Endothelial cell of umbilical vein (primary cell): ENCODE data around the gene ABCB6. TPM values are rescaled to one million over a fixed set of nuclear protein-coding genes. Genes with fewer than 3 reads are reported as not detected.

Source experiments
- BruUV-seq: library from RNA; stranded (reverse); fragments of 400-500 nt; replicated peaks from 2 replicates; lab custom pipeline; 2021; lab: Mats Ljungman, UMichigan
- CTCF ChIA-PET: fragments of 300-600, 350-600 bp; sonication (Branson Sonifier 250); formaldehyde crosslinking; loops from one replicate; lab custom pipeline; 2021; ENCODE audit warnings: antibody characterized with exemption, inconsistent platforms; lab: Charles Lee
- POLR2A ChIA-PET: fragments of 300-600, 350-600 bp; sonication (Branson Sonifier 250); formaldehyde crosslinking; loops from one replicate; lab custom pipeline; 2021; ENCODE audit warnings: antibody characterized with exemption, inconsistent platforms; lab: Charles Lee
- DNase-seq: peaks from one replicate; pipeline ENCODE4 v3.0.0-alpha.2; 2011; ENCODE audit warnings: low read depth, low spot score
- FAIRE-seq: peaks from 2 replicates; lab custom pipeline; 2011; peaks lifted over from hg19 to GRCh38; lab: Jason Lieb, UNC
- H2AFZ ChIP-seq: 2 replicates; pipeline ENCODE4 v1.6.0; 2012; ENCODE audit warnings: low read depth, low read length, control low read depth, inconsistent platforms
- H3K27ac ChIP-seq: 2 replicates; pipeline ENCODE4 v1.5.1; 2011; ENCODE audit warnings: low read depth, mild to moderate bottlenecking, control low read depth, low read length, moderate library complexity; ENCODE audit not compliant: insufficient read depth
- H3K27me3 ChIP-seq, 2 experiments: 2 replicates each; pipeline versions ENCODE4 v1.6.0 to v1.6.1; 2011; ENCODE audit warnings: low read length in 2 of 2, mixed read lengths in 1 of 2; ENCODE audit not compliant: control insufficient read depth in 2 of 2, insufficient read depth in 2 of 2
- H3K36me3 ChIP-seq, 2 experiments: 2 replicates in 1 of 2; 3 replicates in 1 of 2; pipeline ENCODE4 v1.5.1; 2011; ENCODE audit warnings: low read length in 2 of 2, mild to moderate bottlenecking in 1 of 2, moderate library complexity in 1 of 2; ENCODE audit not compliant: control insufficient read depth in 2 of 2, insufficient read depth in 2 of 2; ENCODE audit errors: extremely low read depth in 1 of 2
- H3K4me1 ChIP-seq: 3 replicates; pipeline ENCODE4 v1.5.1; 2011; ENCODE audit warnings: mild to moderate bottlenecking, low read length; ENCODE audit not compliant: control insufficient read depth, insufficient read depth; ENCODE audit errors: extremely low read depth
- H3K4me2 ChIP-seq: 2 replicates; pipeline ENCODE4 v1.6.1; 2011; ENCODE audit warnings: low read length, control low read depth, mixed read lengths; ENCODE audit not compliant: insufficient read depth
- H3K4me3 ChIP-seq, 3 experiments: fragments of 200-600 bp in 1 of 3; sonication (generic), shearing (Covaris generic) in 1 of 3; replicated peaks in 1 of 3; 2 replicates each; pipeline ENCODE4 v1.5.1; 2011 to 2016; ENCODE audit warnings: control low read depth in 3 of 3, low read length in 3 of 3, mild to moderate bottlenecking in 2 of 3, inconsistent platforms in 1 of 3, low read depth in 1 of 3, moderate library complexity in 1 of 3; ENCODE audit not compliant: insufficient read depth in 1 of 3
- H3K79me2 ChIP-seq: 2 replicates; pipeline ENCODE4 v1.6.0; 2012; ENCODE audit warnings: low read length, inconsistent platforms; ENCODE audit not compliant: control insufficient read depth, insufficient read depth
- H3K9ac ChIP-seq: replicated peaks from 2 replicates; pipeline ENCODE3; 2011; ENCODE audit warnings: low read length, control low read depth; ENCODE audit not compliant: insufficient read depth; ENCODE audit errors: extremely low read depth
- H3K9me1 ChIP-seq: replicated peaks from 3 replicates; pipeline ENCODE4 v1.6.0; 2011; ENCODE audit warnings: mild to moderate bottlenecking, low read length; ENCODE audit not compliant: control insufficient read depth, insufficient read depth; ENCODE audit errors: extremely low read depth
- H3K9me3 ChIP-seq: replicated peaks from 2 replicates; pipeline ENCODE4 v1.5.1; 2012; ENCODE audit warnings: low read length, inconsistent platforms; ENCODE audit not compliant: control insufficient read depth, insufficient read depth
- H4K20me1 ChIP-seq: replicated peaks from 2 replicates; pipeline ENCODE3; 2011; ENCODE audit warnings: mild to moderate bottlenecking, low read length; ENCODE audit not compliant: control insufficient read depth, insufficient read depth; ENCODE audit errors: extremely low read depth
- CTCF ChIP-seq, 2 donors: IDR thresholded peaks; 1 replicate in 1 of 2; 2 replicates in 1 of 2; pipeline ENCODE4 v1.5.1; 2011; ENCODE audit warnings: low read length in 2 of 2, mild to moderate bottlenecking in 2 of 2, moderate library complexity in 2 of 2, control low read depth in 1 of 2, inconsistent platforms in 1 of 2, low read depth in 1 of 2; ENCODE audit not compliant: insufficient read depth in 1 of 2; ENCODE audit errors: extremely low read depth in 1 of 2
- EZH2 ChIP-seq: IDR thresholded peaks from 2 replicates; pipeline ENCODE4 v1.6.1; 2012; ENCODE audit warnings: borderline replicate concordance, low read depth, mild to moderate bottlenecking, moderate library complexity, low read length, inconsistent platforms; ENCODE audit not compliant: severe bottlenecking
- FOS ChIP-seq: IDR thresholded peaks from 2 replicates; pipeline ENCODE4 v1.6.1; 2011; ENCODE audit warnings: mild to moderate bottlenecking, low read length, moderate library complexity, borderline replicate concordance; ENCODE audit not compliant: insufficient read depth
- GATA2 ChIP-seq: IDR thresholded peaks from 2 replicates; pipeline ENCODE4 v1.7.0; 2011; ENCODE audit warnings: low read depth, mild to moderate bottlenecking, moderate library complexity, mixed read lengths, low read length; ENCODE audit not compliant: insufficient read length, insufficient read depth
- JUN ChIP-seq: IDR thresholded peaks from 2 replicates; pipeline ENCODE4 v1.6.1; 2011; ENCODE audit warnings: borderline replicate concordance, low read depth; ENCODE audit not compliant: insufficient read length, insufficient read depth
- MAX ChIP-seq: IDR thresholded peaks from 2 replicates; pipeline ENCODE4 v1.6.1; 2011; ENCODE audit not compliant: insufficient read depth, insufficient read length
- MYC ChIP-seq: IDR thresholded peaks from one replicate; pipeline ENCODE4 v1.6.1; 2011; ENCODE audit warnings: mild to moderate bottlenecking, low read depth, low read length
- POLR2A ChIP-seq: IDR thresholded peaks from 2 replicates; pipeline ENCODE4 v1.6.1; 2012; ENCODE audit warnings: low read depth, mild to moderate bottlenecking, control low read depth, low read length
- POLR2AphosphoS5 ChIP-seq: IDR thresholded peaks from 2 replicates; pipeline ENCODE4 v1.6.1; 2012; ENCODE audit warnings: low read depth, mild to moderate bottlenecking, control low read depth, low read length, moderate library complexity; ENCODE audit not compliant: insufficient read depth
- dilution Hi-C: fragments of 300-500 bp; cut with MboI; formaldehyde crosslinking; loops from one replicate; pipeline ENCODE4 v1.15.0; 2019; ENCODE audit warnings: low sequenced_read_pairs; ENCODE audit not compliant: extremely low pct_ligation_motif_present
- intact Hi-C: fragments of 100-400 bp; cut with micrococcal nuclease; formaldehyde crosslinking; loops from one replicate; pipeline ENCODE4 v1.10.0; 2022
- polyA plus RNA-seq, 4 experiments: library from polyadenylated mRNA; depleted of rRNA in 3 of 4; stranded (reverse) in 3 of 4; unstranded in 1 of 4; fragments of >200 nt; gene quantifications; 2 replicates each; pipeline versions ENCODE4 v1.2.1 to v1.2.3, GENCODE V29; 2011 to 2012; ENCODE audit warnings: missing spikeins in 1 of 4
- total RNA-seq: library from RNA; stranded (reverse); gene quantifications from 2 replicates; pipeline ENCODE4 v1.2.3, GENCODE V29; 2021

The ABCB6 gene
- total and polyA plus RNA-seq, 2 donors (not counting 3 experiments of a cell fraction or from before 2014, with no cell fraction given): 25.7 to 32.5 TPM

GRCh38 chr2:219174801-219175200, 44.0 kb downstream of the ABCB6 start:
- intact Hi-C loops: loop anchor here (5.0 kb wide), 1 partner anchor 608 kb away; the partner anchor contains the start of genes CNOT9 and USP37
- H3K9ac ChIP-seq: no peak overlapping the region
- peaks cover 2 to 19% of the 10 kb centered on the region in 2 experiments for H3K36me3 ChIP-seq
- H3K9me3 ChIP-seq: no peaks in the 10 kb centered on the region
- dilution Hi-C loops: no loop called here
- no peak overlapping the region for H3K27ac ChIP-seq
- H3K9me1 ChIP-seq: no peaks in the 10 kb centered on the region
- DNase-seq (no peak), FAIRE-seq (no peak)
- ChIA-PET POLR2A (no interaction called here), CTCF (interaction anchor here (1.0 to 3.4 kb wide), 6 partner anchors 19 to 120 kb away, joined by 3 to 18 read pairs (median 10); partner anchors contain the start of genes ANKZF1, ATG9A, DNAJB2 and ZFAND2B)
- BruUV-seq: no TSS peak
- no peaks in the 10 kb centered on the region for H3K27me3 ChIP-seq
- H3K79me2 ChIP-seq: peaks cover 20% of the 10 kb centered on the region
- peaks cover 18% of the 10 kb centered on the region for H3K4me1 ChIP-seq
- peaks cover 3% of the 10 kb centered on the region for H4K20me1 ChIP-seq
- no peak overlapping the region for H3K4me3 ChIP-seq
- TF ChIP-seq CTCF (IDR thresholded peaks at IDR 0.05; ENCODE audit: extremely low read depth in 1 of 2, insufficient read depth in 1 of 2, low read depth in 1 of 2, low read length in 2 of 2): no peak
- TF ChIP-seq FOS: no peak
- no peak for TF ChIP-seq MAX
- no peak for TF ChIP-seq MYC
- no peak for TF ChIP-seq EZH2
- no peak for TF ChIP-seq JUN
- no peak for TF ChIP-seq GATA2
- no peak for TF ChIP-seq POLR2AphosphoS5
- TF ChIP-seq POLR2A: no peak
- H2AFZ ChIP-seq: no peak overlapping the region
- no peak overlapping the region for H3K4me2 ChIP-seq
